ENCODE measurements around the gene ZDHHC17.

DNA sequence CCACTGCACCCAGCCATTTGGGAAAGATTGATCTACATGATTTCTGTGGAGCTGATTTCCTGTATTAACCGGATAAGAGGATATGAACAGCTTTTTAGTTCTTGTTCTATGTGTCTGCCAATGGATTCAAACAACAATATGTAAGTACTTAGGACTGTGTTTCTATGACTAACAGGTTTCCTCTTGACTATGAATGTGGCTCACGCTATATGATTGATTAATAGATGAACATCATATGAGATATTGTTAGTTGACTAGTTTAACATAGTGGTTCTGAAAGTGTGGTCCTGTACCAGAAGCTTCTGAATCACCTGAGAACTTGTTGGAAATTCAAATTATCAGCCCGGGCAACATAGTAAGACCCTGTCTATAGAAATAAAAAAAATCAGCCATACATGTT is 127.7 kb downstream of the ZDHHC17 start:
- TF ChIP-seq, protein P1, sequence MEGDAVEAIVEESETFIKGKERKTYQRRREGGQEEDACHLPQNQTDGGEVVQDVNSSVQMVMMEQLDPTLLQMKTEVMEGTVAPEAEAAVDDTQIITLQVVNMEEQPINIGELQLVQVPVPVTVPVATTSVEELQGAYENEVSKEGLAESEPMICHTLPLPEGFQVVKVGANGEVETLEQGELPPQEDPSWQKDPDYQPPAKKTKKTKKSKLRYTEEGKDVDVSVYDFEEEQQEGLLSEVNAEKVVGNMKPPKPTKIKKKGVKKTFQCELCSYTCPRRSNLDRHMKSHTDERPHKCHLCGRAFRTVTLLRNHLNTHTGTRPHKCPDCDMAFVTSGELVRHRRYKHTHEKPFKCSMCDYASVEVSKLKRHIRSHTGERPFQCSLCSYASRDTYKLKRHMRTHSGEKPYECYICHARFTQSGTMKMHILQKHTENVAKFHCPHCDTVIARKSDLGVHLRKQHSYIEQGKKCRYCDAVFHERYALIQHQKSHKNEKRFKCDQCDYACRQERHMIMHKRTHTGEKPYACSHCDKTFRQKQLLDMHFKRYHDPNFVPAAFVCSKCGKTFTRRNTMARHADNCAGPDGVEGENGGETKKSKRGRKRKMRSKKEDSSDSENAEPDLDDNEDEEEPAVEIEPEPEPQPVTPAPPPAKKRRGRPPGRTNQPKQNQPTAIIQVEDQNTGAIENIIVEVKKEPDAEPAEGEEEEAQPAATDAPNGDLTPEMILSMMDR (IDR thresholded peaks at IDR 0.05): no peak
- TF ChIP-seq ZFX (IDR thresholded peaks at IDR 0.05; ENCODE audit: borderline replicate concordance): no peak
